Gastroesophageal sphincter (tissue), 3 donors: Measurements from ENCODE around the gene ATF6.

Experiments used
- EP300 ChIP-seq: sonication (generic); formaldehyde crosslinking; IDR thresholded peaks from one replicate; pipeline ENCODE4 v1.6.1; 2017; ENCODE audit warnings: antibody characterized with exemption, mild to moderate bottlenecking
- POLR2A ChIP-seq, 2 donors: fragments of 450-650 bp; IDR thresholded peaks; one replicate each; pipeline ENCODE4 v1.6.1; 2017; ENCODE audit warnings: antibody characterized with exemption in 2 of 2, mild to moderate bottlenecking in 2 of 2, moderate library complexity in 1 of 2
- TF ChIP-seq, protein P1 (sequence below), 4 experiments: fragments of 200-600 bp in 2 of 4; fragments of 450-650 bp in 2 of 4; sonication (generic) in 1 of 4; IDR thresholded peaks; one replicate each; pipeline ENCODE4 v1.5.1; 2017 to 2019; ENCODE audit warnings: antibody characterized with exemption in 4 of 4, mild to moderate bottlenecking in 2 of 4, moderate library complexity in 2 of 4

DNA sequence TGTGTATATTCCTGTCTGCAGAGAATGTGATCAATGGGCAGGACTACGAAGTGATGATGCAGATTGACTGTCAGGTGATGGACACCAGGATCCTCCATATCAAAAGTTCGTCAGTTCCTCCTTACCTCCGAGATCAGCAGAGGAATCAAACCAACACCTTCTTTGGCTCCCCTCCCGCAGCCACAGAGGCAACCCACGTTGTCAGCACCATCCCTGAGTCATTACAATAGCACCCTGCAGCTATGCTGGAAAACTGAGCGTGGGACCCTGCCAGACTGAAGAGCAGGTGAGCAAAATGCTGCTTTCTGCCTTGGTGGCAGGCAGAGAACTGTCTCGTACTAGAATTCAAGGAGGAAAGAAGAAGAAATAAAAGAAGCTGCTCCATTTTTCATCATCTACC is 192.3 kb downstream of the ATF6 start:
- TF ChIP-seq, protein P1, sequence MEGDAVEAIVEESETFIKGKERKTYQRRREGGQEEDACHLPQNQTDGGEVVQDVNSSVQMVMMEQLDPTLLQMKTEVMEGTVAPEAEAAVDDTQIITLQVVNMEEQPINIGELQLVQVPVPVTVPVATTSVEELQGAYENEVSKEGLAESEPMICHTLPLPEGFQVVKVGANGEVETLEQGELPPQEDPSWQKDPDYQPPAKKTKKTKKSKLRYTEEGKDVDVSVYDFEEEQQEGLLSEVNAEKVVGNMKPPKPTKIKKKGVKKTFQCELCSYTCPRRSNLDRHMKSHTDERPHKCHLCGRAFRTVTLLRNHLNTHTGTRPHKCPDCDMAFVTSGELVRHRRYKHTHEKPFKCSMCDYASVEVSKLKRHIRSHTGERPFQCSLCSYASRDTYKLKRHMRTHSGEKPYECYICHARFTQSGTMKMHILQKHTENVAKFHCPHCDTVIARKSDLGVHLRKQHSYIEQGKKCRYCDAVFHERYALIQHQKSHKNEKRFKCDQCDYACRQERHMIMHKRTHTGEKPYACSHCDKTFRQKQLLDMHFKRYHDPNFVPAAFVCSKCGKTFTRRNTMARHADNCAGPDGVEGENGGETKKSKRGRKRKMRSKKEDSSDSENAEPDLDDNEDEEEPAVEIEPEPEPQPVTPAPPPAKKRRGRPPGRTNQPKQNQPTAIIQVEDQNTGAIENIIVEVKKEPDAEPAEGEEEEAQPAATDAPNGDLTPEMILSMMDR (IDR thresholded peaks at IDR 0.05) = no peak
- TF ChIP-seq POLR2A (IDR thresholded peaks at IDR 0.05) (no peak), EP300 (no peak)
